GM12878 (cell line): Measurements from ENCODE around the gene PDE11A. TPM values are rescaled to one million over a fixed set of nuclear protein-coding genes. Genes with fewer than 3 reads are reported as not detected.

Experiments
- ATAC-seq: fragments of 200-7000 bp; cut with Tn5 transposase; 3 replicates; pipeline ENCODE4 v1.9.1; 2020; ENCODE audit warnings: mild to moderate bottlenecking, moderate library complexity
- BruUV-seq: library from RNA; stranded (reverse); fragments of 400-500 nt; replicated peaks from 2 replicates; lab custom pipeline; 2021; lab: Mats Ljungman, UMichigan
- CTCF ChIA-PET: fragments of 300-600 bp; sonication (Branson Sonifier 250); formaldehyde crosslinking; extraction: SDS; loops from one replicate; lab custom pipeline; 2021; ENCODE audit warnings: inconsistent platforms; lab: Yijun Ruan, JAX
- POLR2A ChIA-PET: fragments of 350-600 bp; formaldehyde crosslinking; extraction: SDS; loops from one replicate; lab custom pipeline; 2021; ENCODE audit warnings: inconsistent platforms; lab: Charles Lee
- RAD21 ChIA-PET: fragments of 300-600 bp; sonication (Branson Sonifier 250); formaldehyde crosslinking; loops from one replicate; lab custom pipeline; 2023; ENCODE audit warnings: antibody characterized with exemption; ENCODE audit not compliant: unreplicated experiment; lab: Charles Lee
- SMC1A ChIA-PET: fragments of 300-600 bp; sonication (Branson Sonifier 250); formaldehyde crosslinking; loops from one replicate; lab custom pipeline; 2023; ENCODE audit not compliant: unreplicated experiment, uncharacterized antibody; lab: Charles Lee
- DNase-seq: peaks from one replicate; pipeline ENCODE4 v3.0.0-alpha.2; 2011; ENCODE audit warnings: low read depth, low spot score
- FAIRE-seq: peaks from 3 replicates; lab custom pipeline; 2011; peaks lifted over from hg19 to GRCh38; lab: Jason Lieb, UNC
- H2AFZ ChIP-seq: 2 replicates; pipeline ENCODE4 v1.6.0; 2011; ENCODE audit warnings: low read depth, low read length, control low read depth; ENCODE audit not compliant: control insufficient read depth
- H3K27ac ChIP-seq: 2 replicates; pipeline ENCODE4 v1.5.1; 2011; ENCODE audit warnings: control low read depth; ENCODE audit not compliant: control insufficient read depth, insufficient read depth
- H3K27me3 ChIP-seq, 2 experiments: replicated peaks in 1 of 2; 2 replicates each; pipeline versions ENCODE4 v1.6.0 to v1.6.1; 2011; ENCODE audit warnings: low read length in 1 of 2; ENCODE audit not compliant: control insufficient read depth in 2 of 2, insufficient read depth in 2 of 2
- H3K36me3 ChIP-seq, 2 experiments: 2 replicates each; pipeline ENCODE4 v1.5.1; 2011; ENCODE audit warnings: low read length in 1 of 2; ENCODE audit not compliant: control insufficient read depth in 2 of 2, insufficient read depth in 2 of 2
- H3K4me1 ChIP-seq: 2 replicates; pipeline ENCODE4 v1.6.1; 2011; ENCODE audit warnings: mild to moderate bottlenecking, low read length, moderate library complexity, mixed read lengths; ENCODE audit not compliant: control insufficient read depth, insufficient read depth
- H3K4me2 ChIP-seq: 2 replicates; pipeline ENCODE4 v1.6.0; 2011; ENCODE audit warnings: control low read depth; ENCODE audit not compliant: control insufficient read depth, insufficient read depth
- H3K4me3 ChIP-seq: fragments of 200-600 bp; sonication (generic); 2 replicates; pipeline ENCODE4 v1.5.1; 2016
- H3K79me2 ChIP-seq: 2 replicates; pipeline ENCODE4 v1.6.0; 2011; ENCODE audit warnings: low read length; ENCODE audit not compliant: control insufficient read depth, insufficient read depth
- H3K9ac ChIP-seq: 2 replicates; pipeline ENCODE4 v1.8.0; 2011; ENCODE audit warnings: low read length, control low read depth, mixed read lengths; ENCODE audit not compliant: control insufficient read depth, insufficient read depth
- H3K9me3 ChIP-seq: replicated peaks from 3 replicates; pipeline ENCODE4 v1.5.1; 2011; ENCODE audit warnings: mild to moderate bottlenecking, low read length; ENCODE audit not compliant: control insufficient read depth, insufficient read depth
- H4K20me1 ChIP-seq: 2 replicates; pipeline ENCODE4 v1.6.0; 2011; ENCODE audit not compliant: control insufficient read depth, insufficient read depth
- EGR1 ChIP-seq, 2 experiments: IDR thresholded peaks; 1 replicate in 1 of 2; 2 replicates in 1 of 2; pipeline ENCODE4 v1.6.1; 2011 to 2012; ENCODE audit warnings: low read depth in 2 of 2, low read length in 2 of 2, borderline replicate concordance in 1 of 2, mild to moderate bottlenecking in 1 of 2, moderate library complexity in 1 of 2
- FOXM1 ChIP-seq: IDR thresholded peaks from 2 replicates; pipeline ENCODE4 v1.6.1; 2012; ENCODE audit warnings: low read depth, mild to moderate bottlenecking, inconsistent platforms, low read length, moderate library complexity
- KLF5 ChIP-seq: fragments of 450-650 bp; IDR thresholded peaks from 2 replicates; pipeline ENCODE4 v1.6.1; 2014; ENCODE audit warnings: mild to moderate bottlenecking; ENCODE audit not compliant: partially characterized antibody
- MYB ChIP-seq: fragments of 150-350 bp; IDR thresholded peaks from 2 replicates; pipeline ENCODE4 v1.6.1; 2014; ENCODE audit warnings: mild to moderate bottlenecking, low read depth, low read length, borderline replicate concordance
- NR2C1 ChIP-seq: fragments of 450-650 bp; IDR thresholded peaks from 2 replicates; pipeline ENCODE4 v1.6.1; 2017; ENCODE audit warnings: antibody characterized with exemption, mild to moderate bottlenecking, moderate library complexity
- PKNOX1 ChIP-seq: fragments of 450-650 bp; IDR thresholded peaks from 2 replicates; pipeline ENCODE4 v1.6.1; 2016; ENCODE audit warnings: mild to moderate bottlenecking
- SMAD5 ChIP-seq: IDR thresholded peaks from 2 replicates; pipeline ENCODE4 v1.6.1; 2016; ENCODE audit warnings: antibody characterized with exemption, low read depth
- SMC3 ChIP-seq: IDR thresholded peaks from 2 replicates; pipeline ENCODE4 v1.6.1; 2011; ENCODE audit warnings: low read length, improper control_type of control experiment, borderline replicate concordance
- SREBF2 ChIP-seq: IDR thresholded peaks from 2 replicates; pipeline ENCODE4 v1.6.1; 2012; ENCODE audit warnings: mild to moderate bottlenecking, low read length
- SRF ChIP-seq, 2 experiments: IDR thresholded peaks; 2 replicates each; pipeline ENCODE4 v1.6.1; 2011; ENCODE audit warnings: low read depth in 2 of 2, low read length in 2 of 2, mild to moderate bottlenecking in 1 of 2, moderate library complexity in 1 of 2
- SUZ12 ChIP-seq: fragments of 200-600 bp; sonication (generic); IDR thresholded peaks from one replicate; pipeline ENCODE4 v1.6.1; 2018; ENCODE audit warnings: antibody characterized with exemption, mild to moderate bottlenecking; ENCODE audit not compliant: unreplicated experiment
- ZNF217 ChIP-seq: fragments of 450-650 bp; IDR thresholded peaks from 2 replicates; pipeline ENCODE4 v1.6.1; 2017; ENCODE audit warnings: antibody characterized with exemption, mild to moderate bottlenecking
- WGBS: methylation state at CpG from one replicate; pipeline ENCODE4 v1.1.6; 2016; ENCODE audit warnings: low lambda C conversion rate; ENCODE audit not compliant: insufficient replicate concordance, insufficient coverage; ENCODE audit errors: missing lambda C conversion rate; 5-methylcytosine and 5-hydroxymethylcytosine counted together
- in situ Hi-C: fragments of 300-500 bp; cut with MboI; formaldehyde crosslinking; loops from 9 replicates; pipeline ENCODE4 v1.14.3; 2018; ENCODE audit warnings: mixed read lengths
- intact Hi-C: fragments of 100-400 bp; cut with micrococcal nuclease; formaldehyde crosslinking; loops from one replicate; pipeline ENCODE4 v1.14.2; 2022; ENCODE audit not compliant: unreplicated experiment
- polyA plus RNA-seq, 11 experiments: library from polyadenylated mRNA; depleted of rRNA in 4 of 11; unstranded in 6 of 11; stranded (reverse) in 5 of 11; fragments of >200 nt; fragmentation: Nextera tagmentation in 4 of 11; fragmentation: Illumina TruSeq in 1 of 11; extraction: Ambion mirVana in 4 of 11; extraction: Trizol in 1 of 11; gene quantifications; 1 replicate in 1 of 11; 2 replicates in 10 of 11; pipeline versions ENCODE4 v1.2.1 to v1.2.3, GENCODE V29; 2011 to 2016; ENCODE audit warnings: inconsistent platforms in 2 of 11, missing spikeins in 2 of 11, low read depth in 1 of 11
- total RNA-seq, 4 experiments: library from RNA; depleted of rRNA in 3 of 4; stranded (reverse); fragments of >200 nt in 3 of 4; fragmentation: Illumina TruSeq in 1 of 4; extraction: Trizol in 1 of 4; gene quantifications; 2 replicates each; pipeline versions ENCODE4 v1.2.1 to v1.2.3, GENCODE V29; 2013 to 2021
- TF ChIP-seq, protein P1 (sequence below): fragments of 450-650 bp; IDR thresholded peaks from 2 replicates; pipeline ENCODE4 v1.6.1; 2017; ENCODE audit warnings: borderline replicate concordance
- TF ChIP-seq, protein P2 (sequence below): fragments of 450-650 bp; IDR thresholded peaks from 2 replicates; pipeline ENCODE4 v1.6.1; 2017; ENCODE audit warnings: mild to moderate bottlenecking, moderate library complexity

Gene PDE11A
- total and polyA plus RNA-seq, 10 of the 15 experiments (the other 5 are each of a cell fraction or from before 2014, with no cell fraction given) = 0.01 to 0.17 (median 0.06) TPM; not detected in 5

- intact Hi-C loops = no loop called here
- CTCF ChIA-PET = no interaction called here
- Histone ChIP-seq H3K4me3 (no peak overlapping the region), H4K20me1 (no peaks in the 10 kb centered on the region), H3K4me1 (no peaks in the 10 kb centered on the region), H3K4me2 (no peak overlapping the region), H3K36me3 (no peaks in the 10 kb centered on the region), H3K27me3 (peaks cover 0 to 1% of the 10 kb centered on the region in 2 experiments; a peak in 3 of 4 replicates), H3K9ac (no peak overlapping the region), H2AFZ (no peak overlapping the region), H3K27ac (no peak overlapping the region), H3K9me3 (no peaks in the 10 kb centered on the region), H3K79me2 (no peaks in the 10 kb centered on the region)
- SMC1A ChIA-PET = no interaction called here
- RAD21 ChIA-PET = interaction anchor here (1.3 kb wide), 1 partner anchor 55 kb away, joined by 3 read pairs; no protein-coding TSS in a partner anchor
- POLR2A ChIA-PET = no interaction called here
- no peak for DNase-seq
- ATAC-seq = no peak
- no TSS peak for BruUV-seq
- in situ Hi-C loops = no loop called here
- TF ChIP-seq KLF5 (no peak), NR2C1 (no peak), SREBF2 (no peak), SUZ12 (no peak), PKNOX1 (no peak), MYB (no peak), SRF (IDR thresholded peaks at IDR 0.05; ENCODE audit: low read depth in 2 of 2, low read length in 2 of 2) (no peak), SMAD5 (no peak), EGR1 (IDR thresholded peaks at IDR 0.05; ENCODE audit: borderline replicate concordance in 1 of 2, low read depth in 2 of 2, low read length in 2 of 2) (no peak), FOXM1 (no peak), SMC3 (no peak), ZNF217 (no peak)
- TF ChIP-seq, protein P1, sequence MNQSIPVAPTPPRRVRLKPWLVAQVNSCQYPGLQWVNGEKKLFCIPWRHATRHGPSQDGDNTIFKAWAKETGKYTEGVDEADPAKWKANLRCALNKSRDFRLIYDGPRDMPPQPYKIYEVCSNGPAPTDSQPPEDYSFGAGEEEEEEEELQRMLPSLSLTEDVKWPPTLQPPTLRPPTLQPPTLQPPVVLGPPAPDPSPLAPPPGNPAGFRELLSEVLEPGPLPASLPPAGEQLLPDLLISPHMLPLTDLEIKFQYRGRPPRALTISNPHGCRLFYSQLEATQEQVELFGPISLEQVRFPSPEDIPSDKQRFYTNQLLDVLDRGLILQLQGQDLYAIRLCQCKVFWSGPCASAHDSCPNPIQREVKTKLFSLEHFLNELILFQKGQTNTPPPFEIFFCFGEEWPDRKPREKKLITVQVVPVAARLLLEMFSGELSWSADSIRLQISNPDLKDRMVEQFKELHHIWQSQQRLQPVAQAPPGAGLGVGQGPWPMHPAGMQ = no peak
- TF ChIP-seq, protein P2, sequence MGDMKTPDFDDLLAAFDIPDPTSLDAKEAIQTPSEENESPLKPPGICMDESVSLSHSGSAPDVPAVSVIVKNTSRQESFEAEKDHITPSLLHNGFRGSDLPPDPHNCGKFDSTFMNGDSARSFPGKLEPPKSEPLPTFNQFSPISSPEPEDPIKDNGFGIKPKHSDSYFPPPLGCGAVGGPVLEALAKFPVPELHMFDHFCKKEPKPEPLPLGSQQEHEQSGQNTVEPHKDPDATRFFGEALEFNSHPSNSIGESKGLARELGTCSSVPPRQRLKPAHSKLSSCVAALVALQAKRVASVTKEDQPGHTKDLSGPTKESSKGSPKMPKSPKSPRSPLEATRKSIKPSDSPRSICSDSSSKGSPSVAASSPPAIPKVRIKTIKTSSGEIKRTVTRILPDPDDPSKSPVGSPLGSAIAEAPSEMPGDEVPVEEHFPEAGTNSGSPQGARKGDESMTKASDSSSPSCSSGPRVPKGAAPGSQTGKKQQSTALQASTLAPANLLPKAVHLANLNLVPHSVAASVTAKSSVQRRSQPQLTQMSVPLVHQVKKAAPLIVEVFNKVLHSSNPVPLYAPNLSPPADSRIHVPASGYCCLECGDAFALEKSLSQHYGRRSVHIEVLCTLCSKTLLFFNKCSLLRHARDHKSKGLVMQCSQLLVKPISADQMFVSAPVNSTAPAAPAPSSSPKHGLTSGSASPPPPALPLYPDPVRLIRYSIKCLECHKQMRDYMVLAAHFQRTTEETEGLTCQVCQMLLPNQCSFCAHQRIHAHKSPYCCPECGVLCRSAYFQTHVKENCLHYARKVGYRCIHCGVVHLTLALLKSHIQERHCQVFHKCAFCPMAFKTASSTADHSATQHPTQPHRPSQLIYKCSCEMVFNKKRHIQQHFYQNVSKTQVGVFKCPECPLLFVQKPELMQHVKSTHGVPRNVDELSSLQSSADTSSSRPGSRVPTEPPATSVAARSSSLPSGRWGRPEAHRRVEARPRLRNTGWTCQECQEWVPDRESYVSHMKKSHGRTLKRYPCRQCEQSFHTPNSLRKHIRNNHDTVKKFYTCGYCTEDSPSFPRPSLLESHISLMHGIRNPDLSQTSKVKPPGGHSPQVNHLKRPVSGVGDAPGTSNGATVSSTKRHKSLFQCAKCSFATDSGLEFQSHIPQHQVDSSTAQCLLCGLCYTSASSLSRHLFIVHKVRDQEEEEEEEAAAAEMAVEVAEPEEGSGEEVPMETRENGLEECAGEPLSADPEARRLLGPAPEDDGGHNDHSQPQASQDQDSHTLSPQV = no peak
- no peak for FAIRE-seq
- 32% methylated on average over 2 of the region's 2 CpGs for WGBS
Measured at GRCh38 chr2:177710889-177711288, 361.7 kb downstream of the PDE11A start.
